Measurements from ENCODE around the gene NPHP1.
"Not testable (repeated sequence)": the region's sequence is repeated elsewhere in the genome, so short reads cannot be mapped to it uniquely, and the experiment has no call there.

Gene NPHP1

GRCh38 chr2:110105183-110105582 lies 99.6 kb downstream of the NPHP1 start:
- in situ Hi-C loops (cut with MboI; ENCODE audit: low sequenced_read_pairs): no loop called here

- in situ Hi-C loops (cut with MboI; ENCODE audit: low sequenced_read_pairs): no loop called here
These were observed 100.6 kb downstream of the NPHP1 start for GRCh38 chr2:110104025-110104771.

GRCh38 chr2:110103061-110103961 lies 101.5 kb downstream of the NPHP1 start:
- in situ Hi-C loops (cut with MboI; ENCODE audit: low sequenced_read_pairs): no loop called here

DNA sequence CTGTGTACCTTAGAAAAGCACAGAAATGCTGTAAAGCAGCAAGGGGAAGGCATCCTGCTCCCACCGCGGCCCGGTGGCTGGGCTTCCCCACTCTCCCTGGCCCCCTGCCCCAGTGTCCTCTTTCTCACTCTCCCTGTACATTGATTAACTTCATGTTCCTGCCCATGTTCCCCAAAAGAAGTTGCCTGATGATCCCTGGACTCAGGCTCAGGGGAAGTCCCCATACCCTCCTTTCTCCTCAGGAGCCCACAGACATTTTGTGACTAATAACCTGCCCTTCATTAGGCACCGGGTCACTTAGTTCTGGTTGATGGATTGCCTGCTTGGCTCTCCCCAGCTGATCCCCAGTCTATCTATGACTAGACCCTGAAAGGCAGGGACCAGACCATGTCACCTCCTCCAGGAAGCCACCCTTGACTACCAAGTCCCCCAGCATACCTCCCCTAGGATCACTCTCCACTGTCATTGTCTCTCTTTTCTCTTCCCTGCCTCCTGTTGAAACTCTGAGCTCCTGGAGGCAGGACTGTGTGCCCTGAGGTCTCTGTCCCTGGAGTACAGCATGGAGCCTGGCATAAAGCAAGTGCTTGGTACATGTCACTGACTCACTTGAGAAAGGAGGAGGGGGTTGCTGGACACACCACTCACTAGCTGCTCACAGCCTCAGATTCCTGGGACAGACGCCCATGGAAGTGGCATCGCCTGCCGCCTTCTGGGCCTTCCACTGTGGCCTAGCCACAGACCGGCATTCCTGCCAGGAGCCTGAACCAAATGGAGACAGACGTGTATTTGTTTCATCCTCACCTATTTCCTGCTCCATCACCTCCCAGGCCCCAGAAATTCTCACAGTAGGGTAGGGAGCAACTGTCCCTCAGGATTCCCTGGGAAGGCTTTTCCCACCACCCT lies 102.7 kb downstream of the NPHP1 start:
- in situ Hi-C loops (cut with MboI; ENCODE audit: low sequenced_read_pairs): no loop called here

GRCh38 chr2:110101280-110101844 lies 103.5 kb downstream of the NPHP1 start:
- in situ Hi-C loops (cut with MboI; ENCODE audit: low sequenced_read_pairs): no loop called here

GRCh38 chr2:110100880-110101279 lies 103.9 kb downstream of the NPHP1 start:
- in situ Hi-C loops (cut with MboI; ENCODE audit: low sequenced_read_pairs): not testable (repeated sequence)

GRCh38 chr2:110100480-110100879 lies 104.3 kb downstream of the NPHP1 start:
- in situ Hi-C loops (cut with MboI; ENCODE audit: low sequenced_read_pairs): no loop called here

DNA sequence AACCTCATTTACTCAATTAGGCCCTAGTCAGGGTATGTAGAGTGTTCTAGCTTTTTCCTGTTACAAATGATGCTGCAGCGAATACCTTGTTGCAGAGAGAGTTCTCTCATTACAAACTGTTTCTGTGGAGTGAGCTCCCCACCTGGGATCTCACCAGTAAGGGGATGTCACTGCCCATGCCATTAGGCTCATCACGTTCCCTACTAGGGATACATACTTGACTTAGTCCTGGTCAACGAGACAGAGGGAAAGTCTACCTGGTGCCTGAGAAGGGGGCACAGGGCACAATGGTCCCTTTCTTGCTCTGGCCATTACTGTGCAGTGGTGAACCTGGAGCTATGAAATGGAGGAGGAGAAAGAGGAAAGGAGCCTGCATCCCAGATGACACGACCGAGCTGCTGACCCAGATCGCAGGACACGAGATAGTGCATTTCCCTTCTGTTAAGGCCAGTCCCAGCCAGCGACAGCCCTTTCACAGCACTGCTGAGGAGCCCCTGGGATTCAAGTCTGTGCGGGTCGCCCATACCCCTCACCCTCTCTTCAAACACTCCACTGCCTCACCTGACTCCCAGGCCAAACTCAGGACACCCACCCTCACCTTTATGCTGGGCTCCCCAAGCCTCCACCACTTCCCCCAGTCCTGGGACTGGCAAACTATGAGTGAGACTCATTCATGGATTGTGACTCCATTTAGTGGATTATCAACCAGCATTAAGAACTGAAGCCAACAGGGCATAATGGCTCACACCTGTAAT lies 105.2 kb downstream of the NPHP1 start:
- in situ Hi-C loops (cut with MboI; ENCODE audit: low sequenced_read_pairs): no loop called here

GRCh38 chr2:110099038-110099425 lies 105.8 kb downstream of the NPHP1 start:
- in situ Hi-C loops (cut with MboI; ENCODE audit: low sequenced_read_pairs): no loop called here

- in situ Hi-C loops (cut with MboI; ENCODE audit: low sequenced_read_pairs): no loop called here
These were observed 107.2 kb downstream of the NPHP1 start for GRCh38 chr2:110097506-110098220.

GRCh38 chr2:110095994-110096633 lies 108.7 kb downstream of the NPHP1 start:
- in situ Hi-C loops (cut with MboI; ENCODE audit: low sequenced_read_pairs): no loop called here

DNA sequence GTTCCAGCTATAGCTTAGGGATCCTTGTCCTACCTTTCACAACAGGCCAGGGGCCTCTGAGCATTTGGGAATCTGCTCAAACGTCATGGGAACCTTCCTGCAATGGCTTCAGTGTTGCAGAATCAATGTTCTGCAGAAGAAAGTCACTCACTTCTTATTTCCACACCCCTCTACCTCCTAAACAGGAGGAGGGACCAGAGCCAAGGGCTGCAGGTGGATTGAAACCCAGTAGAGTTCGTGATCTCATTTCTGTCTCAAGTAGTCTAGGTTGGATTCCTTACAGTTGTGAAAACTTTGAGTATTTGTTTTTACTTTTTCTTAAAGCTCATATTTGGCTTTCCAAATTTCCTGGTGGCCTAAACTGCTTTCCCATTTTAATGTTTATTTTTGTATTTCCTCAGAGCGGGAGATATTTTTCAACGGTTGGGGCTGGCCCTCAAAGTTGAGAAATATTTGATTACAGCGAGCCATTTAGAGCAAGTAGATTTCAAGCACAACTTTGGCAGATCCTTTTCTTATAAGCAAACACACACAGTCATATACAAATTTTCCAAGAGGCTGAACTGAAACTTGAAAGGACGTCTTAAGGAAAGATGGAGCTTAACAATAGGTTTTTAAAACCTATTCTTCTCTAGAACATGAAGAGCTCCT lies 109.8 kb downstream of the NPHP1 start:
- in situ Hi-C loops (cut with MboI; ENCODE audit: low sequenced_read_pairs): not testable (repeated sequence)

GRCh38 chr2:110093924-110094323 lies 110.9 kb downstream of the NPHP1 start:
- in situ Hi-C loops (cut with MboI; ENCODE audit: low sequenced_read_pairs): not testable (repeated sequence)

GRCh38 chr2:110090164-110090563 lies 114.6 kb downstream of the NPHP1 start:
- in situ Hi-C loops (cut with MboI; ENCODE audit: low sequenced_read_pairs): not testable (repeated sequence)

- in situ Hi-C loops (cut with MboI; ENCODE audit: low sequenced_read_pairs): not testable (repeated sequence)
These were observed 121.1 kb downstream of the NPHP1 start for GRCh38 chr2:110083757-110084156.

DNA sequence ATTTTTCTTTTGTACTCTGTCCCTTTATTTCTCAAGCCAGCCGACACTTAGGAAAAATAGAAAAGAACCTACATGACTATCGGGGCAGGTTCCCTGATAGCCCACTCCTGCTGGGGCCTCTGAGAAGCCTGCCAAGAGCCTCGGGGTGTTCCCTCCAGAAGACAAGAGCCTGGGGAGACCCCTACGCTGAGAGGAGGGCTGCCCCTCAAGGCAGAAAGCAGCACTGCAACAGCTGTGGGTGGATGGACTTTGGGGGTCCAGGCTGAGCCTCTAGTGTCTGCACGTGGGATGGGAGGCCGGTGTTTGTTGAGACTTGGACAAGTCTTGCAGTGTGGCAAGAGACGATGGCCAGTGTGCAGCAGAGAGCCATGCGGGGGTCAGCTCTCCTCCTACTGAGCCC lies 121.7 kb downstream of the NPHP1 start:
- in situ Hi-C loops (cut with MboI; ENCODE audit: low sequenced_read_pairs): not testable (repeated sequence)

DNA sequence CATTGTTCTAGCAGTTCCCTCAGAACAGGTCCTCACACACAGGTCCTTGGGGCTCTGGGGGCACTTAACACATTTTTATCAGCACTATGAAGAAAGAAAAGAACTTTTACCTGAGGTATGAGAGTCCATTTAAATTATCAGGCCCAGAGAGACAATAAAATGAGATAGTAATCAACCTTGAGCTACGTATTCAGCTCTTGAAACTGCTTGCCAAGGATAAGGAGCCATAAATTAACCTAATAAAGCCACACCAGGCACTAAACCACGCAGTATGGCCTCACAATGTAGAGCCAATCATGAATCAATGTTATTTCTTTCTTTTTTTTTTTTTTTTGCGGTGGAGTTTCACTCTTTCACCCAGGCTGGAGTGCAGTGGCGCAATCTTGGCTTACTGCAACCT lies 126.7 kb downstream of the NPHP1 start:
- in situ Hi-C loops (cut with MboI; ENCODE audit: low sequenced_read_pairs): not testable (repeated sequence)

GRCh38 chr2:110075896-110076295 lies 128.9 kb downstream of the NPHP1 start:
- in situ Hi-C loops (cut with MboI; ENCODE audit: low sequenced_read_pairs): not testable (repeated sequence)

Measured in HL-60/S4 treated with phorbol 12-myristate 13-acetate at 8.2 ng/mL for 4 days and 3 days (cell line).